D721Med (cell line): ENCODE measurements around the gene SNPH.

Source experiments
- DNase-seq: peaks from one replicate; pipeline ENCODE4 v3.0.0; 2011; ENCODE audit warnings: low spot score; ENCODE audit not compliant: insufficient read length
- FAIRE-seq: peaks from 2 replicates; lab custom pipeline; 2011; peaks lifted over from hg19 to GRCh38; lab: Jason Lieb, UNC
- TF ChIP-seq, protein P1 (sequence below): IDR thresholded peaks from 2 replicates; pipeline ENCODE4 v1.5.1; 2012; ENCODE audit warnings: mild to moderate bottlenecking, control low read depth; ENCODE audit not compliant: insufficient read depth; ENCODE audit errors: missing control alignments

The SNPH gene

DNA sequence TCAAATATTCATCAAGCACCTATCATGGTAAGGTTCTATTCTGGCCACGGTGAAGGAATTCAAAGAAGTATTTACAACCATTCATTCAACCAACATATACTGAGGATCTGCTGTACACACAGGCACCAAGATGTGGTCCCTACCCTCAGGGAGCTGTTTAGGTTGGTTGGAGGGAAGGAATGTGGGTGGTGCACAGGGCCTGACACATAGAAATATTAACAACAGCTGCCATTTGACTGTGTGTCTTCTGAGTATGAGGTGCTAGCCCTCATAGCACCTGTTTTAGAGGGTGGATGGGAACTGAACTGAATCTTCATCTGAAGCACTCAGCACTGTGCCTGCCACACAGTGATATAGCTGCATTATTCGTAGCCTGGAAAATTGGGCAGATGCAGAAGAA lies 7.3 kb downstream of the SNPH start:
- TF ChIP-seq, protein P1, sequence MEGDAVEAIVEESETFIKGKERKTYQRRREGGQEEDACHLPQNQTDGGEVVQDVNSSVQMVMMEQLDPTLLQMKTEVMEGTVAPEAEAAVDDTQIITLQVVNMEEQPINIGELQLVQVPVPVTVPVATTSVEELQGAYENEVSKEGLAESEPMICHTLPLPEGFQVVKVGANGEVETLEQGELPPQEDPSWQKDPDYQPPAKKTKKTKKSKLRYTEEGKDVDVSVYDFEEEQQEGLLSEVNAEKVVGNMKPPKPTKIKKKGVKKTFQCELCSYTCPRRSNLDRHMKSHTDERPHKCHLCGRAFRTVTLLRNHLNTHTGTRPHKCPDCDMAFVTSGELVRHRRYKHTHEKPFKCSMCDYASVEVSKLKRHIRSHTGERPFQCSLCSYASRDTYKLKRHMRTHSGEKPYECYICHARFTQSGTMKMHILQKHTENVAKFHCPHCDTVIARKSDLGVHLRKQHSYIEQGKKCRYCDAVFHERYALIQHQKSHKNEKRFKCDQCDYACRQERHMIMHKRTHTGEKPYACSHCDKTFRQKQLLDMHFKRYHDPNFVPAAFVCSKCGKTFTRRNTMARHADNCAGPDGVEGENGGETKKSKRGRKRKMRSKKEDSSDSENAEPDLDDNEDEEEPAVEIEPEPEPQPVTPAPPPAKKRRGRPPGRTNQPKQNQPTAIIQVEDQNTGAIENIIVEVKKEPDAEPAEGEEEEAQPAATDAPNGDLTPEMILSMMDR = no peak
- FAIRE-seq = no peak

DNA sequence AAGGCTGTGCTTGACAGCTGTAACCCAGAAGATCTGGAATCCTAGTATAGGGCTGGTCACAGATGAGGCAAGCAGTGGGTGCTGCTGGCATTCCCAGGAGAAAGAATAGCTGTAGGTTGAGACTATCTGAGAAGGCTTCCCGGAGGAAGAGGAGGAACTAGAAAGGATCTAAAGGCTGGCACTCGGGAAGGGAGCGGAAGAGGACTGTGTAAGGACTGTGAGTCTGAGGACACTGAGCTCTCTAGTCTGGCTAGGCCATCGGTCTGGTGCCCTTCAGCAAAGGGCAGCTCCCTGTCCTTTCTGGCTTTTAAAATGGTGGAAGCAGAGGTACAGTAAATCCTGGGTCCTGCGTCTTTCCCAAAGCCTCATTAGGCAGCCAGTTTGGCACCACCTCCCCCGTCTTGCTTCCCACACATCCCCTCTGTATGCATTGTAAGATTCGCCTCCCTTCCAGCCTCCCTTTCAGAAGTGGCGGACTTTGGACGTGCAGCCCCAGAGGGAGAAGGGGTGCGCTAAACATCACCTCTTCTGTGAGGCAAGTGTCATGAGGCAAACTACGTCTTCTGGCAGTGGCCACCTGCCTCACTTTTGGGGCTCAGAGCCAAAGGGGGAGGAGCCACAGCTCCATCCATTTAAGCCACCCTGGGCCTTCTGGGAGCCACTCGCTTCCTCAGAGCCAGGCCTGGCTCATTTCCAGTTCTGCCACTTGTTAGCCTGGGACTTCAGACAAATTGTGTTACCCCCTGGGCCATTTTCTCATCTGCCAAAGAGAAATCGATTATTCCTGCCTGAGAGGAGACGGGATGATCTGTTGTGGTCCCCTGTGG lies 8.6 kb downstream of the SNPH start:
- FAIRE-seq (no peak), DNase-seq (no peak)
- TF ChIP-seq, protein P1 = no peak

More for the DNA sequence above, 7.3 kb downstream of the SNPH start:
- DNase-seq = no peak

DNA sequence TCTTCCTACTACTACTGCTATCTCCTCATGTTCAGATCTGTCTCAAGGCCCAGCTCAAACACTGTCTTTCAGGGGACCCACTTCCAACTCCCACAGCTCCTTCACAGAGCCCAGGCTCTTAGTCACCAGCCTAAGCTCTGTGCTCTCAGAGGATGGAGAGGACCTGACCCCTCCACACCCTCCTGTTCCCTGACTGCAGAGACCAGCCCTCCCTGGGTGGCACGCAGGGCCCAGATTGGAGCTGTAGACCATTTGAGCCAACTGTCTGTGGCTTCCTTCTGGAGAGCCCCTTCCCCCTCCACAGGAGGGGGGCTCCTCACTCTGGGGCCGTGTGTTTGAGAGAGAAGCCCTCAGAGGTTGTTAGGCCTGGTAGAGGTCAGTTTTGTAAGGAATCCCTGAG lies 9.8 kb downstream of the SNPH start:
- DNase-seq = no peak
- FAIRE-seq = no peak
- TF ChIP-seq, protein P1 = no peak

DNA sequence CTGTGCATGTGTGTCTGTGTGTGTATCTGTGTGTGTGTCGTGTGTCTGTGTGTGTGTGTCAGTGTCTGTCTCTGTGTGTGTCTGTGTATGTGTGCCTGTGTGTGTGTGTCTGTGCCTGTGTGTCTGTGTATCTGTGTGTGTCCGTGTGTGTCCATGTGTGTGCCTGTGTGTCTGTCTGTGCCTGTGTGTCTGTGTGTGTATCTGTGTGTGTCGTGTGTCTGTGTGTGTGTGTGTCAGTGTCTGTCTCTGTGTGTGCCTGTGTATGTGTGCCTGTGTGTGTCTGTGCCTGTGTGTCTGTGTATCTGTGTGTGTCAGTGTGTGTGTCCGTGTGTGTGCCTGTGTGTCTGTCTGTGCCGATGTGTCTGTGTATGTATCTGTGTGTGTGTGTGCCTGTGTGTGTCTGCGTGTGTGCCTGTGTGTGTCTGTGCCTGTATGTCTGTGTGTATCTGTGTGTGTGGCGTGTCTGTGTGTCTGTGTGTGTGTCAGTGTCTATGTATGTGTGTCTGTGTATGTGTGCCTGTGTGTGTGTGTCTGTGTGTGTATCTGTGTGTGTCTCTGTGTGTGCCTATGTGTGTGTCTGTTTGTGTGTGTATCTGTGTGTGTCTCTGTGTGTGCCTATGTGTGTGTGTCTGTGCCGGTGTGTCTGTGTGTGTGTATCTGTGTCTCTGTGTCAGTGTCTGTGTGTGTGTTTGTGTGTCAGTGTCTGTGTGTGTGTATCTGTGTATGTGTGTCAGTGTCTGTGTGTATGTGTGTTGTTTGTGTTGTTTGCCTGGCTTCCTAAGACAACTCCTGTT lies 11.6 kb downstream of the SNPH start:
- FAIRE-seq (no peak), DNase-seq (no peak)
- TF ChIP-seq, protein P1 = no peak

DNA sequence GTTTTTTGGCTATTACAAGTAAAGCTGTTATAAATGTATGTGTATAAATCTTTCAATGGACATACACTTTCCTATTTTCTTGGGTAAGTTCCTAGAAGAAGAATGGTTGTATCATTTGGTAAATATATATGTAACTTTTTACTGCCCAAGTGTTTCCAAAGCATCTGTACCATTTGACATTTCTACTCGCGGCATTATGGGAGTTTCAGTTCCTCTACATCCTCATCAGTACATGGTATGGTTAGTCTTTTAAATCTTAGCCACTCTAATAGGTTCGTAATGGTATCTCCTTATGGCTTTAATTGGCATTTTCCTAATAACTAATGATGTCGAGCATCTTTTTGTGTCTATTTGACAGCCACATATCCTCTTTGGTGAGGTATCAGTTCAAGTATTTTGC lies 12.9 kb downstream of the SNPH start:
- TF ChIP-seq, protein P1 = no peak
- DNase-seq = no peak

DNA sequence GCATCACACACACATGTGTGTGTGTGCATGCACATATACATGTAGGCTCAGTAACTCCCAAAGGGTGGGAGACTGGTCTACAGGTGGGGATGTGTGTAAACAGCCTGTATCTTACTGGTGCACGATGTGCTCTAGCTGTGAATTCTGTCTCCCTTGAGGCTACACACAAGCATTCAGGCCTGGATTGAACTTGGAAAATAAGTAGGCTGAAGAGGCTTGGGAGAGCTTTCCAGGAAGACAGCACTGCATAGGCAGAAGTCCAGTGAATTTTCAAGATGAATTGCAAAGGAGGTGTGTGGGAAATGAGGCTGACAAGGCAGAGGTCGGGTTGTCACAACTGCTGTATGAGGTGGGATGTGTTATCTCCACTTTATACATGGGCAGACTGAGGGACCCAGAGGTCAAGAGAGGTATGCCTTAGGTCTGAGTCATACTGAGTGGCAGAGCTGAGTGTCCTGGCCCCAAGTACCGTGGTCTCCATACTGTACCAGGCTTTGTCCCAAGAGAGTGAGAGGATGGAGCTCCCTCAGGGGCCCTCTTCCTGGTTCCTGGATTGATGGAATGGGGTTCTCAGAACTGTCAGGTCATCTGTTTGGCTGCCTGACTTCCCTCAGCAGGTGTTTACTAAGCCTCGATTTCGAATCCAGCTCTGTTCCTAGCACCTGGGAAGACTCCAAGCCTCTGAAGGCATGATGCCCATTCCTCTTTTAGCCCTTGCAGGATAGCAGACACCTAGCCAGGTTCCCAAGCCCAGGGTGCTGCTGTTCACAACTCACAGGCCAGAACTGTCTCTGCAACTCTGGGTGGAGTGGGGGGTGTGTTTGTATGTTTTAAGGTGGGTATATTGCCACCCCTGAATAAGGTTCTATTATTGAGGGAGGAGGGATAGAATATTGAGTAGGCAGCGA lies 14.4 kb downstream of the SNPH start:
- FAIRE-seq (no peak), DNase-seq (no peak)
- TF ChIP-seq, protein P1 = no peak

More for the DNA sequence above, 12.9 kb downstream of the SNPH start:
- FAIRE-seq = no peak
